ENCODE data around the gene TCHP.
"Not testable (repeated sequence)": the region's sequence is repeated elsewhere in the genome, so short reads cannot be mapped to it uniquely, and the experiment has no call there.

TCHP gene

GRCh38 chr12:109888179-109889020, 11.7 kb upstream of the TCHP start:
- DNase-seq (ENCODE audit: insufficient read length, low spot score) (peak; percentile 78), FAIRE-seq (peak; percentile 89)
- no peak for TF ChIP-seq POLR2A (IDR thresholded peaks at IDR 0.05; ENCODE audit: low read depth, low read length)

GRCh38 chr12:109890620-109891170, 9.4 kb upstream of the TCHP start:
- DNase-seq (ENCODE audit: insufficient read length, low spot score) (no peak), FAIRE-seq (no peak)
- TF ChIP-seq POLR2A (IDR thresholded peaks at IDR 0.05; ENCODE audit: low read depth, low read length), result no peak

GRCh38 chr12:109891731-109892130, 8.3 kb upstream of the TCHP start:
- DNase-seq (ENCODE audit: insufficient read length, low spot score); FAIRE-seq: not testable (repeated sequence)

- TF ChIP-seq POLR2A (IDR thresholded peaks at IDR 0.05; ENCODE audit: low read depth, low read length), result no peak
- FAIRE-seq, result no peak
- DNase-seq (ENCODE audit: insufficient read length, low spot score), result no peak
Measured at GRCh38 chr12:109892165-109892715, 7.8 kb upstream of the TCHP start.

- FAIRE-seq (no peak), DNase-seq (ENCODE audit: insufficient read length, low spot score) (no peak)
- TF ChIP-seq POLR2A (IDR thresholded peaks at IDR 0.05; ENCODE audit: low read depth, low read length), result no peak
Measured at GRCh38 chr12:109892748-109893147, 7.3 kb upstream of the TCHP start.

- no peak for FAIRE-seq
- no peak for TF ChIP-seq POLR2A (IDR thresholded peaks at IDR 0.05; ENCODE audit: low read depth, low read length)
- DNase-seq (ENCODE audit: insufficient read length, low spot score), result no peak
Measured at GRCh38 chr12:109893261-109893995, 6.6 kb upstream of the TCHP start.

- no peak for TF ChIP-seq POLR2A (IDR thresholded peaks at IDR 0.05; ENCODE audit: low read depth, low read length)
- FAIRE-seq (no peak), DNase-seq (ENCODE audit: insufficient read length, low spot score) (no peak)
Measured at GRCh38 chr12:109894939-109895338, 5.1 kb upstream of the TCHP start.

- no peak for FAIRE-seq
Measured at GRCh38 chr12:109896188-109896587, 3.9 kb upstream of the TCHP start.

GRCh38 chr12:109897029-109897428, 3.0 kb upstream of the TCHP start:
- TF ChIP-seq POLR2A (IDR thresholded peaks at IDR 0.05; ENCODE audit: low read depth, low read length), result no peak
- FAIRE-seq, result no peak
- no peak for DNase-seq (ENCODE audit: insufficient read length, low spot score)

More at GRCh38 chr12:109896188-109896587, 3.9 kb upstream of the TCHP start:
- no peak for DNase-seq (ENCODE audit: insufficient read length, low spot score)
- no peak for TF ChIP-seq POLR2A (IDR thresholded peaks at IDR 0.05; ENCODE audit: low read depth, low read length)

- FAIRE-seq; DNase-seq (ENCODE audit: insufficient read length, low spot score): not testable (repeated sequence)
Measured at GRCh38 chr12:109899345-109899744, 729 bp upstream of the TCHP start.

GRCh38 chr12:109900752-109901580, 892 bp downstream of the TCHP start:
- DNase-seq (ENCODE audit: insufficient read length, low spot score) (peak; percentile 33), FAIRE-seq (no peak)
- TF ChIP-seq POLR2A (IDR thresholded peaks at IDR 0.05; ENCODE audit: low read depth, low read length), result no peak

GRCh38 chr12:109902891-109903418, 2.9 kb downstream of the TCHP start:
- FAIRE-seq, result no peak
- no peak for DNase-seq (ENCODE audit: insufficient read length, low spot score)
- no peak for TF ChIP-seq POLR2A (IDR thresholded peaks at IDR 0.05; ENCODE audit: low read depth, low read length)

- FAIRE-seq (no peak), DNase-seq (ENCODE audit: insufficient read length, low spot score) (no peak)
- no peak for TF ChIP-seq POLR2A (IDR thresholded peaks at IDR 0.05; ENCODE audit: low read depth, low read length)
Measured at GRCh38 chr12:109905301-109905700, 5.2 kb downstream of the TCHP start.

All from H54 (cell line).